RWPE2 (cell line): ENCODE results near the gene TK1.
A peak's percentile ranks its signal among the peaks of the same experiment; 100 is the strongest.

Source experiments
- ATAC-seq: fragments of 200-7000 bp; cut with Tn5 transposase; 3 replicates; pipeline ENCODE4 v1.9.1; 2021; ENCODE audit warnings: low read depth
- DNase-seq: peaks from one replicate; pipeline ENCODE4 v3.0.0-alpha.2; 2020; ENCODE audit warnings: low spot score
- H3K27ac ChIP-seq: fragments of 450-650 bp; 2 replicates; pipeline ENCODE4 v1.5.1; 2017; ENCODE audit warnings: mild to moderate bottlenecking; ENCODE audit not compliant: poor library complexity, severe bottlenecking
- H3K27me3 ChIP-seq: fragments of 250-450 bp; sonication (Bioruptor Pico); 2 replicates; pipeline ENCODE4 v1.5.1; 2021; ENCODE audit warnings: mild to moderate bottlenecking, moderate library complexity; ENCODE audit not compliant: insufficient read depth, poor library complexity, severe bottlenecking
- H3K36me3 ChIP-seq: fragments of 250-450 bp; sonication (Bioruptor Pico); 2 replicates; pipeline ENCODE4 v1.5.1; 2020; ENCODE audit warnings: low read depth, mild to moderate bottlenecking, moderate library complexity
- H3K4me1 ChIP-seq: fragments of 250-450 bp; sonication (Bioruptor Pico); 2 replicates; pipeline ENCODE4 v1.5.1; 2021; ENCODE audit warnings: mild to moderate bottlenecking, moderate library complexity; ENCODE audit not compliant: insufficient read depth, poor library complexity, severe bottlenecking
- H3K4me3 ChIP-seq: fragments of 250-450 bp; sonication (Bioruptor Pico); 2 replicates; pipeline ENCODE4 v1.5.1; 2021; ENCODE audit warnings: mild to moderate bottlenecking, moderate library complexity; ENCODE audit not compliant: severe bottlenecking
- H3K9me3 ChIP-seq: fragments of 250-450 bp; sonication (Bioruptor Pico); 2 replicates; pipeline ENCODE4 v1.5.1; 2021; ENCODE audit warnings: mild to moderate bottlenecking, moderate library complexity; ENCODE audit not compliant: severe bottlenecking
- TF ChIP-seq, protein P1 (sequence below): fragments of 450-650 bp; IDR thresholded peaks from one replicate; pipeline ENCODE4 v1.5.1; 2017; ENCODE audit warnings: mild to moderate bottlenecking, moderate library complexity; ENCODE audit not compliant: poor library complexity, severe bottlenecking

TK1 gene

GRCh38 chr17:78127888-78128550, 58.8 kb downstream of the TK1 start:
- Histone ChIP-seq H3K4me3 (peak overlapping the region; percentile 62), H3K4me1 (peaks cover 11% of the 10 kb centered on the region), H3K9me3 (no peaks in the 10 kb centered on the region), H3K36me3 (peaks cover 16% of the 10 kb centered on the region), H3K27me3 (no peaks in the 10 kb centered on the region), H3K27ac (peak overlapping the region; percentile 51)
- DNase-seq: no peak
- peak; percentile 48 for ATAC-seq
- TF ChIP-seq, protein P1, sequence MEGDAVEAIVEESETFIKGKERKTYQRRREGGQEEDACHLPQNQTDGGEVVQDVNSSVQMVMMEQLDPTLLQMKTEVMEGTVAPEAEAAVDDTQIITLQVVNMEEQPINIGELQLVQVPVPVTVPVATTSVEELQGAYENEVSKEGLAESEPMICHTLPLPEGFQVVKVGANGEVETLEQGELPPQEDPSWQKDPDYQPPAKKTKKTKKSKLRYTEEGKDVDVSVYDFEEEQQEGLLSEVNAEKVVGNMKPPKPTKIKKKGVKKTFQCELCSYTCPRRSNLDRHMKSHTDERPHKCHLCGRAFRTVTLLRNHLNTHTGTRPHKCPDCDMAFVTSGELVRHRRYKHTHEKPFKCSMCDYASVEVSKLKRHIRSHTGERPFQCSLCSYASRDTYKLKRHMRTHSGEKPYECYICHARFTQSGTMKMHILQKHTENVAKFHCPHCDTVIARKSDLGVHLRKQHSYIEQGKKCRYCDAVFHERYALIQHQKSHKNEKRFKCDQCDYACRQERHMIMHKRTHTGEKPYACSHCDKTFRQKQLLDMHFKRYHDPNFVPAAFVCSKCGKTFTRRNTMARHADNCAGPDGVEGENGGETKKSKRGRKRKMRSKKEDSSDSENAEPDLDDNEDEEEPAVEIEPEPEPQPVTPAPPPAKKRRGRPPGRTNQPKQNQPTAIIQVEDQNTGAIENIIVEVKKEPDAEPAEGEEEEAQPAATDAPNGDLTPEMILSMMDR: no peak

- peaks cover 8% of the 10 kb centered on the region for H3K4me1 ChIP-seq
- ATAC-seq (peak; percentile 4; the same call in 2 of the 3 replicates), DNase-seq (no peak)
- H3K36me3 ChIP-seq: peaks cover 20% of the 10 kb centered on the region
- H3K27ac ChIP-seq: peak overlapping the region; percentile 51
- TF ChIP-seq, protein P1: no peak
- H3K4me3 ChIP-seq: peak overlapping the region; percentile 62
- H3K9me3 ChIP-seq: no peaks in the 10 kb centered on the region
- H3K27me3 ChIP-seq: no peaks in the 10 kb centered on the region
Measured at GRCh38 chr17:78127239-78127887, 59.5 kb downstream of the TK1 start.

- H3K4me3 ChIP-seq: no peak overlapping the region
- ATAC-seq: no peak
- DNase-seq: no peak
- TF ChIP-seq, protein P1: no peak
- H3K4me1 ChIP-seq: peaks cover 4% of the 10 kb centered on the region
- no peaks in the 10 kb centered on the region for H3K9me3 ChIP-seq
- H3K27me3 ChIP-seq: no peaks in the 10 kb centered on the region
- H3K36me3 ChIP-seq: peaks cover 20% of the 10 kb centered on the region
- peak overlapping the region; percentile 51 for H3K27ac ChIP-seq
Measured at GRCh38 chr17:78126895-78127238, 60.0 kb downstream of the TK1 start.

DNA sequence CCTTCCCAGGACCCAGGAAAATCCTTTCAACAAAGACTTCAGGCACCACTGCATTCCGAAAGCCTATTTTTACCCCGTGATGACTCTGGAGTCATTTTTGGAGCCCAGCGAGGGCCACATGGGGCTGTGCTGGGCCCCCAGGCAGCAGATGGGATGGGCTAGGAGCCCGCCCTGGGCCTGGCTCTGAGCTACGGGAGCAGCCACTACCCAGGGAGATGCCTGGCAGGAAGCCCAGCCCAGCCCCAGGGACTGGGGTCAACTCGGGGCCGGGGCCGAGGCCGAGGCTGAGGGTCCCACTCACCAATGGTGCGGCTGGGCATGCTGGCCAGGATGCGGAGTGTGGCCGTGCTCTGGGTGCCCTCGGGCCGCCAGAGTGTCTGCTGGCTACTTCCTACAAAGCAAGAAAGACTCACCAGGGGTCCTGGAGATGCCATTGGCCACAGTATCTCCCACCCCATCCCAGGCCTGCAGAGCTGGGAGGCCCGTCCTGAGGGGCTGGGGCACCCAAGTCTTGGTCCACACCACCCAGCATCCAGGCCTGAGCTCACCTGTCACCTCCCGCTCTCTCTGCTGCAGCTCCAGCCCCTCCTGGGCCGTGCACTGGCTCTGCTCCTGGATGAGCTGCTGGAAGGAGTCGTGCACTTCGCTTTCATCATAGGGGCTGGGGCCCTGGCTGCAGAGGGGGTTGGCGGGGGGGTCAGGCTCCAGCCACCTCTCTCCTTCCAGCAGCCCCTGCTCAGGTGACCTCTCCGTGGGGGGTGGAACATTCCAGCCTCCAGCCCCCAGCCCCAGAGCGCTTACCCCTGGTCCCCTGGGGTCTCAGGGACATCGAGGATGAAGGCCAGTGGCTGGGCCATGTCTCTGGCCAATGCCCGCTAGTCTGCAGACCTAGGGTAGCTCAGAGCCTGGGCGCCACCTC, 60.6 kb downstream of the TK1 start:
- no peak overlapping the region for H3K4me3 ChIP-seq

More for the DNA sequence above, 60.6 kb downstream of the TK1 start:
- no peaks in the 10 kb centered on the region for H3K27me3 ChIP-seq
- TF ChIP-seq, protein P1: no peak
- no peak for DNase-seq
- H3K4me1 ChIP-seq: peaks cover 4% of the 10 kb centered on the region
- H3K36me3 ChIP-seq: peaks cover 20% of the 10 kb centered on the region
- no peak for ATAC-seq
- H3K9me3 ChIP-seq: no peaks in the 10 kb centered on the region
- peak overlapping the region; percentile 51 for H3K27ac ChIP-seq
